ENCODE results near the gene TENM4. TPM values are rescaled to one million over a fixed set of nuclear protein-coding genes. Genes with fewer than 3 reads are reported as not detected.

TENM4 gene
- total and polyA plus RNA-seq, 10 of the 15 experiments (the other 5 are each of a cell fraction or from before 2014, with no cell fraction given): 0.03 to 0.12 (median 0.06) TPM; not detected in 7

DNA sequence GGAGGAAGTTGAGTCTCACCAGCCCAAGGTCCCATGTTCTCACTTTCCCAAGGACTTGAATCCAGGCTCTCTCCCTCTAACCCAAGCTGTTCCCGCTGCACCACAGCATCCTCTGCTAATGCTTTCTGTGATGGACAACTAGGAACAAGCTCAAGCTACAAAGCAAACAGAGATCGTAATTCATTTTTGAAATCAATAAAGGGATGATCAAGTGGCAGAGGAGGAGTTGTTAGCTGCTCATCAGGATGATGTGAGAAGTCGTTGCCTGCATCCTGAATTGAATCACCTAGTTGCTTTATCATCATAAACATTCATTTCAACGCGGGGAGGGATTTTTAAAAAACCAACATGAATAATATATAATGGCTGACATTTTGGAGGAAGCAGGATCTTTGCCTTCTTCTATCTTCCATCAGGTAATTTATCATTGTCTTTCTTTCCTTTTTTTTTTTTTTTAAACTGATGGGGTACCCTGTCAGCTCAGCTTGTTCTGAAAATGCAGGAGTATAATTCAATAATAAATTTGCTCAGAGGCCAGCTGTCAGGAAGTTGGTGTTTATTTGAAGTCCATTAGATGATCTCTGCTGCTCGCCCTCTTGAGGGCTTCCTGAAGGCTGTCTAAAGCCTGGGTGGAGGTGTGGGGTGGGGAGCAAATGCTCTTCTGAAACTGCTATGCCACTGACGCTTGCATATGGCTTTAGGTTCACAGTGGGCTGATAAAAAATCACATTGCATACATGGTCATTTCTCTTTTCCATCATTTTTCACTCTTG lies 691.7 kb downstream of the TENM4 start:
- Histone ChIP-seq H3K79me2 (ENCODE audit: control insufficient read depth, insufficient read depth, low read length) (no peaks in the 10 kb centered on the region), H3K9me3 (replicated peaks; ENCODE audit: control insufficient read depth, insufficient read depth, low read length) (no peaks in the 10 kb centered on the region), H4K20me1 (ENCODE audit: control insufficient read depth, insufficient read depth) (no peaks in the 10 kb centered on the region), H3K9ac (ENCODE audit: control insufficient read depth, insufficient read depth, low read length) (no peak overlapping the region), H3K27me3 (replicated peaks in 1 of 2; ENCODE audit: control insufficient read depth in 2 of 2, insufficient read depth in 2 of 2, low read length in 1 of 2) (peaks cover 0 to 2% of the 10 kb centered on the region in 2 experiments; a peak in 2 of 4 replicates), H3K4me2 (ENCODE audit: control insufficient read depth, insufficient read depth) (no peak overlapping the region), H3K4me3 (no peak overlapping the region), H3K36me3 (ENCODE audit: control insufficient read depth in 2 of 2, insufficient read depth in 2 of 2, low read length in 1 of 2) (no peaks in the 10 kb centered on the region), H2AFZ (ENCODE audit: control insufficient read depth, low read depth, low read length) (no peak overlapping the region), H3K4me1 (ENCODE audit: control insufficient read depth, insufficient read depth, low read length) (no peaks in the 10 kb centered on the region), H3K27ac (ENCODE audit: control insufficient read depth, insufficient read depth) (no peak overlapping the region)
- ChIA-PET RAD21 (ENCODE audit: unreplicated experiment) (no interaction called here), SMC1A (ENCODE audit: uncharacterized antibody, unreplicated experiment) (no interaction called here), POLR2A (interaction anchor here (0.6 kb wide), 1 partner anchor 226 kb away, joined by 3 read pairs; no protein-coding TSS in a partner anchor), CTCF (interaction anchor here (0.6 kb wide), 1 partner anchor 24 kb away, joined by 3 read pairs; no protein-coding TSS in a partner anchor)
- FAIRE-seq (no peak), ATAC-seq (no peak), DNase-seq (ENCODE audit: low read depth, low spot score) (no peak)
- intact Hi-C loops (cut with micrococcal nuclease; ENCODE audit: unreplicated experiment) (no loop called here), in situ Hi-C loops (cut with MboI) (no loop called here)
- 26% methylated on average over 7 of the region's 7 CpGs for WGBS (ENCODE audit: insufficient coverage, insufficient replicate concordance, low lambda C conversion rate, missing lambda C conversion rate)
- BruUV-seq (replicated peaks): no TSS peak
- no peak for TF ChIP-seq ZBED1 (IDR thresholded peaks at IDR 0.05; ENCODE audit: borderline replicate concordance)
- no peak for TF ChIP-seq SMAD5 (IDR thresholded peaks at IDR 0.05; ENCODE audit: low read depth)
- TF ChIP-seq, protein P1, sequence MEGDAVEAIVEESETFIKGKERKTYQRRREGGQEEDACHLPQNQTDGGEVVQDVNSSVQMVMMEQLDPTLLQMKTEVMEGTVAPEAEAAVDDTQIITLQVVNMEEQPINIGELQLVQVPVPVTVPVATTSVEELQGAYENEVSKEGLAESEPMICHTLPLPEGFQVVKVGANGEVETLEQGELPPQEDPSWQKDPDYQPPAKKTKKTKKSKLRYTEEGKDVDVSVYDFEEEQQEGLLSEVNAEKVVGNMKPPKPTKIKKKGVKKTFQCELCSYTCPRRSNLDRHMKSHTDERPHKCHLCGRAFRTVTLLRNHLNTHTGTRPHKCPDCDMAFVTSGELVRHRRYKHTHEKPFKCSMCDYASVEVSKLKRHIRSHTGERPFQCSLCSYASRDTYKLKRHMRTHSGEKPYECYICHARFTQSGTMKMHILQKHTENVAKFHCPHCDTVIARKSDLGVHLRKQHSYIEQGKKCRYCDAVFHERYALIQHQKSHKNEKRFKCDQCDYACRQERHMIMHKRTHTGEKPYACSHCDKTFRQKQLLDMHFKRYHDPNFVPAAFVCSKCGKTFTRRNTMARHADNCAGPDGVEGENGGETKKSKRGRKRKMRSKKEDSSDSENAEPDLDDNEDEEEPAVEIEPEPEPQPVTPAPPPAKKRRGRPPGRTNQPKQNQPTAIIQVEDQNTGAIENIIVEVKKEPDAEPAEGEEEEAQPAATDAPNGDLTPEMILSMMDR (IDR thresholded peaks at IDR 0.05 in 2 of 3, conservative IDR thresholded peaks at IDR 0.05 in 1 of 3; ENCODE audit: control insufficient read depth in 2 of 3, extremely low read depth in 1 of 3, insufficient read depth in 1 of 3, low read depth in 3 of 3, low read length in 3 of 3): no peak
- TF ChIP-seq POLR2A (IDR thresholded peaks at IDR 0.05; ENCODE audit: low read depth, low read length): no peak
- no peak for TF ChIP-seq SUPT20H (IDR thresholded peaks at IDR 0.05; ENCODE audit: borderline replicate concordance, control insufficient read depth, low read depth, low read length)
- no peak for TF ChIP-seq GABPA (IDR thresholded peaks at IDR 0.05; ENCODE audit: low read depth)
- no peak for TF ChIP-seq ZNF622 (IDR thresholded peaks at IDR 0.05)
- TF ChIP-seq, protein P2, sequence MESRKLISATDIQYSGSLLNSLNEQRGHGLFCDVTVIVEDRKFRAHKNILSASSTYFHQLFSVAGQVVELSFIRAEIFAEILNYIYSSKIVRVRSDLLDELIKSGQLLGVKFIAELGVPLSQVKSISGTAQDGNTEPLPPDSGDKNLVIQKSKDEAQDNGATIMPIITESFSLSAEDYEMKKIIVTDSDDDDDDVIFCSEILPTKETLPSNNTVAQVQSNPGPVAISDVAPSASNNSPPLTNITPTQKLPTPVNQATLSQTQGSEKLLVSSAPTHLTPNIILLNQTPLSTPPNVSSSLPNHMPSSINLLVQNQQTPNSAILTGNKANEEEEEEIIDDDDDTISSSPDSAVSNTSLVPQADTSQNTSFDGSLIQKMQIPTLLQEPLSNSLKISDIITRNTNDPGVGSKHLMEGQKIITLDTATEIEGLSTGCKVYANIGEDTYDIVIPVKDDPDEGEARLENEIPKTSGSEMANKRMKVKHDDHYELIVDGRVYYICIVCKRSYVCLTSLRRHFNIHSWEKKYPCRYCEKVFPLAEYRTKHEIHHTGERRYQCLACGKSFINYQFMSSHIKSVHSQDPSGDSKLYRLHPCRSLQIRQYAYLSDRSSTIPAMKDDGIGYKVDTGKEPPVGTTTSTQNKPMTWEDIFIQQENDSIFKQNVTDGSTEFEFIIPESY (IDR thresholded peaks at IDR 0.05): no peak
- TF ChIP-seq, protein P3, sequence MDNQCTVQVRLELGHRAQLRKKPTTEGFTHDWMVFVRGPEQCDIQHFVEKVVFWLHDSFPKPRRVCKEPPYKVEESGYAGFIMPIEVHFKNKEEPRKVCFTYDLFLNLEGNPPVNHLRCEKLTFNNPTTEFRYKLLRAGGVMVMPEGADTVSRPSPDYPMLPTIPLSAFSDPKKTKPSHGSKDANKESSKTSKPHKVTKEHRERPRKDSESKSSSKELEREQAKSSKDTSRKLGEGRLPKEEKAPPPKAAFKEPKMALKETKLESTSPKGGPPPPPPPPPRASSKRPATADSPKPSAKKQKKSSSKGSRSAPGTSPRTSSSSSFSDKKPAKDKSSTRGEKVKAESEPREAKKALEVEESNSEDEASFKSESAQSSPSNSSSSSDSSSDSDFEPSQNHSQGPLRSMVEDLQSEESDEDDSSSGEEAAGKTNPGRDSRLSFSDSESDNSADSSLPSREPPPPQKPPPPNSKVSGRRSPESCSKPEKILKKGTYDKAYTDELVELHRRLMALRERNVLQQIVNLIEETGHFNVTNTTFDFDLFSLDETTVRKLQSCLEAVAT (IDR thresholded peaks at IDR 0.05): no peak
- no peak for TF ChIP-seq SPI1 (IDR thresholded peaks at IDR 0.05; ENCODE audit: borderline replicate concordance, insufficient read depth, low read depth, low read length)
- TF ChIP-seq TCF12 (IDR thresholded peaks at IDR 0.05; ENCODE audit: low read depth, low read length): no peak
- TF ChIP-seq SREBF1 (IDR thresholded peaks at IDR 0.05; ENCODE audit: low read length): no peak
- TF ChIP-seq POLR2AphosphoS5 (IDR thresholded peaks at IDR 0.05; ENCODE audit: low read length): no peak
- TF ChIP-seq BMI1 (IDR thresholded peaks at IDR 0.05; ENCODE audit: borderline replicate concordance): no peak
- TF ChIP-seq GATAD2B (conservative IDR thresholded peaks at IDR 0.05; ENCODE audit: low read depth): no peak
- TF ChIP-seq, protein P4, sequence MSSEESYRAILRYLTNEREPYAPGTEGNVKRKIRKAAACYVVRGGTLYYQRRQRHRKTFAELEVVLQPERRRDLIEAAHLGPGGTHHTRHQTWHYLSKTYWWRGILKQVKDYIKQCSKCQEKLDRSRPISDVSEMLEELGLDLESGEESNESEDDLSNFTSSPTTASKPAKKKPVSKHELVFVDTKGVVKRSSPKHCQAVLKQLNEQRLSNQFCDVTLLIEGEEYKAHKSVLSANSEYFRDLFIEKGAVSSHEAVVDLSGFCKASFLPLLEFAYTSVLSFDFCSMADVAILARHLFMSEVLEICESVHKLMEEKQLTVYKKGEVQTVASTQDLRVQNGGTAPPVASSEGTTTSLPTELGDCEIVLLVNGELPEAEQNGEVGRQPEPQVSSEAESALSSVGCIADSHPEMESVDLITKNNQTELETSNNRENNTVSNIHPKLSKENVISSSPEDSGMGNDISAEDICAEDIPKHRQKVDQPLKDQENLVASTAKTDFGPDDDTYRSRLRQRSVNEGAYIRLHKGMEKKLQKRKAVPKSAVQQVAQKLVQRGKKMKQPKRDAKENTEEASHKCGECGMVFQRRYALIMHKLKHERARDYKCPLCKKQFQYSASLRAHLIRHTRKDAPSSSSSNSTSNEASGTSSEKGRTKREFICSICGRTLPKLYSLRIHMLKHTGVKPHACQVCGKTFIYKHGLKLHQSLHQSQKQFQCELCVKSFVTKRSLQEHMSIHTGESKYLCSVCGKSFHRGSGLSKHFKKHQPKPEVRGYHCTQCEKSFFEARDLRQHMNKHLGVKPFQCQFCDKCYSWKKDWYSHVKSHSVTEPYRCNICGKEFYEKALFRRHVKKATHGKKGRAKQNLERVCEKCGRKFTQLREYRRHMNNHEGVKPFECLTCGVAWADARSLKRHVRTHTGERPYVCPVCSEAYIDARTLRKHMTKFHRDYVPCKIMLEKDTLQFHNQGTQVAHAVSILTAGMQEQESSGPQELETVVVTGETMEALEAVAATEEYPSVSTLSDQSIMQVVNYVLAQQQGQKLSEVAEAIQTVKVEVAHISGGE (CRISPR knock-in tag; IDR thresholded peaks at IDR 0.05): no peak
